HG02610 (cell line): ENCODE data around the gene ARSB.

ENCODE experiments used
- ATAC-seq: cut with Tn5 transposase; IDR thresholded peaks from one replicate; pipeline ENCODE4 v1.9.1; 2021; ENCODE audit warnings: mild to moderate bottlenecking, moderate library complexity; ENCODE audit not compliant: unreplicated experiment

Gene ARSB

DNA sequence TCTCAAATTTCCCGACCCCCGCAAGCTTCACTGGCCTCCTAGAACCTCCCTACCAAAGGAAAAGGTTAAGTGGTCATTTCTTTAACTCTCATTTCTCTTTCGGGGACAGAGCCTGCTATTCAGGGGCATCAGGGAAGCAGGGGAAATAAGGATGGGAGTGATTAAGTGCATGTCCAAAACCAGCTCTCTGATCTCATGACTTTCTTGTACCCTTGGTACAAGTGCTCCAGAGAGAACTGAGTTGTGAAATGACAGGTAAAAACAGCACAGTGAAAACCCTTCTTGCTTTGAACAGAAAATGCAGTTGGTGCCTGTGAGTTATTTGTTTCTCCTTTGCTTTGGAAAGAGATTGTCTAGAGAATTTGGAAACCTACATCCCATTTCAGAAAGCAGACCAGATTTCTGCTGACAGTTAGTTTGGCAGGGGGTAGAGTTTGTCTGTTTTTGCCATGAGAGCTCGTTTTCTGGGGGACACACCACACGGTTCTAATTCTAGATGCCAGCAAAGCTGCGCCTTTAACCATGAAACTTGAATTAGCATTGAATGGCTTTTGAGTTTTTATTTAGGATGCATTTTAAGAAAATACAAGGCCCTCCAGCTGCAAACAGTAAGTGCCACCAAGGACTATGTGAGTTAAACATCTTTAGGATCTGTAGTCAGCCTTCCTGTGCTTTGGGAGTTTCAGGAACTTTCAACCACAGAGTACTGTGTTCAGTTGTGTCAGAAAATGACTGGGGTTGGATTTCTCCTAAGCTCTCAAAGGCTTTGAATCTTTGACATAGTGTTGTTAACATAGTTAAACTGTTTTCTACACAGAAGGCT is 174.8 kb downstream of the ARSB start:
- no peak for ATAC-seq

DNA sequence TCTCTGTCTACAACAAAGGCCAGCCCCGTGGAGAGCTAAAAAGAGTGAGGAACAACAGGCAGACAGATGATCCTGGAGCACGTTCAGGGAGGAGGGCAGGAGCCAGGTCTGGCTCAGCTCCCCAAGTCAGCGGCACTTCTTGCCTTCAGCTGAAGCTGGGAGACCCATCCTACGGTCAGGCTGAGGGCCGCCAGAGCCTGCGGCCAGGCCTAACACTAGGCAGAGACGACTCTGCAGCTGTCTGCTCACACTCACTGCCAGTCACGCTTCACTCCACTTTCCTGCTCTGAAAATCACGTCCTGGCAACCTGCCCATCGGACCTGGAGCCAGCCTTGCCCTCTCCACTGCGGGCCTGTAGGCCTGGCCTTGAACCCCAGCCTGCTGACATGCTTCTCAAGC is 175.7 kb downstream of the ARSB start:
- no peak for ATAC-seq

DNA sequence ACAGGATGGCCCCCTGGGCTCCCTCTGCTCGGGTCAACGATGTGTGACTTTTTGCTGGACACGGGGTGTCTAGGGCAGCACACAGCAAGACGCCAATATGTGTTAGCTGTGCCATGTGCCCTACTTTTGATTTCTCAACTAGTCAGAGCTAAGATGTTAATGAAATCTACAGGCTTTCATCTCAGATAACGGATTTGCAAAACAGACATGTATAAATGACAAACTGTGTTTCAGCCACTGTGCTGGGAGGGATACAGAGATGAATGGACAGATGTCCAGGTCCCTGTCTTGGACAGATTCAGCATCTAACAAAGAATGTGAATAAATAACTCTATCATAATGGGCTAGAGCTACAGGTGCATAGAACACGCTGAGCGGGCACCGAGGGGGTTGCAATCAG is 176.3 kb downstream of the ARSB start:
- ATAC-seq, result no peak

DNA sequence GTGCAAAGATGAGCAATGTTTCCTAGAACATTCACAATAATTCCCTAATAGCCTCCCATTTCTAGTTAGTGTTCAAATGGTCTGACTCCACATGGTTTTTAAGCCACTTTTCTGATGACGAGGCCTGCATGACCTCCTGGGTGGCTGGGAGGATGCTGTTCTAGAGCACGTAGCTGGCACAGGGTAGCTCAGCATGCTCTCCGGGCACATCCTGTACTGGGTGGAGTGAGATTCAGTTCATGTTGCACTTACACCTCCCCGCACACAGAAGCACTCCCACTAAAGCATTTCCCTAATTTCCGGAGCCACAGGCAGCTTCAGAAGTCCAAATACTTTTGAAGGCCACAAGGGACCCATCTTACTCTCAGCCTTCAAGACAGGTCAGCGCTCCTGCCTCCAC is 176.7 kb downstream of the ARSB start:
- ATAC-seq, result no peak

DNA sequence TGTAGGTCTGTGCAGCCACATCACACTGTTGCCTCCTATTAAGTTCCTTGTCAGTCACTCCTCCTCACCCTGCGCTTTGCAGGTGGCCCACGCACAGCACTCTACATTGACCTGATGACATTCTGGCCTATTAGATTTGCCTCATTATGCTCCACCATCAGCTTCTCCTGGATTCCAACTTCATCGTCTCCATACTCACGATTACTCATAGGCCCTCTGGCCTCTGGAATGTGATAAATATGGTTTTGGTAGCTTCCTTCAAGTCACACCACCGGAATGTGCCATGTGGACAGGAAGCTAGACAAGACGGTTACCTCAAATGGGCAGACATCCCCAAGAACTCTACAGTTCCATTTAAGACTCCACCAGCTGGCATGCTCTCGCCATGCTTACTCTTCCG is 178.6 kb downstream of the ARSB start:
- no peak for ATAC-seq

DNA sequence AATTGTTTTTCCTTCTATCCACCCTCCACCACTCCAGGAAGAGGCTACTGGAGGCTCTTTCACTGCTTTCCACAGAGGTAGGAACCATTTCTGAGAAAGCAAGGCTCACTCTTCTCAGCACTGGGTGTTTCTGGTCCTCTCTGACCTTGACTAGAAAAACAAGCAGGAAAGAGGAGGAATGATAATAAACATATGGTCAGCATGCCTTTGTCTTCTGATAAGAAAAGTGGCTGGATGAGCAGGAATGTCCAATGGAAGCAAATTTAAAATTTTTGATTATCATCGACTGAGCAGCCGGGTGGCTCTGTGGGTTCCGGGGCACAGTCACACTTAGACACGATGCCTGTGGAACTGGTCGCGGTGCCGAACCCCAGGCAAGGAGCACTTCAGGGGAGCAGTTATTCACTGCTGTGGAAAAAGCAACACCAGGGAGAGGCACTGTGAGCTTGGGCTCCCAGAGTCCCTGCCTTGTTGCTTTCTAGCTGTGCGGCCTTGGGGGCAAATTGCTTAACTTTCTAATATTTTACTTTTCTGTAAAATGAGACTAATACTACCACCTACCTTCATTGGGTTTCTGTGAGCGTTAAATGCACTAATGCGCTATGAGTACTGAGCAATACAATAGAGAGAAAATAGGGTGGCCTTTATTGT is 179.5 kb downstream of the ARSB start:
- no peak for ATAC-seq

DNA sequence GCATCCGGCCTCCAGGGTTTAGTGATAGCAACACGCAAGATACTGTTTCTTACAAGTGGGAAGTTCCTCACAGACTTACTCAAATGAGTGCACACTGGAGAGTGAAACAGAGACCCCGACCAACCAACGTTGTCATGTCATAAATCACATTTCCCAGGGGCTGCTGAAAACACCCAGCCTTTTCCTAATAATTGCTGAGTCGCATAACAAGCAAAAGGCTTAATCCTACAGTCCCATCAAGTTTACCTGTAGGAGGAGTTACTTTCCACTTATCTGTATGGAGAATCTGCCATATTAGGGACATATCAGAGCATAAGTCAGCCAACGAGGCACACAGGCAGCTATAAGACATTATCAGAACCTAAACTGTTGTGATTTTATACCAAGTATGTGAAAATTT is 180.1 kb downstream of the ARSB start:
- ATAC-seq, result no peak

GRCh38 chr5:78803941-78804340 is 181.2 kb downstream of the ARSB start:
- no peak for ATAC-seq

GRCh38 chr5:78803353-78803752 is 181.8 kb downstream of the ARSB start:
- no peak for ATAC-seq

- no peak for ATAC-seq
These were observed 183.7 kb downstream of the ARSB start for GRCh38 chr5:78801413-78801812.

DNA sequence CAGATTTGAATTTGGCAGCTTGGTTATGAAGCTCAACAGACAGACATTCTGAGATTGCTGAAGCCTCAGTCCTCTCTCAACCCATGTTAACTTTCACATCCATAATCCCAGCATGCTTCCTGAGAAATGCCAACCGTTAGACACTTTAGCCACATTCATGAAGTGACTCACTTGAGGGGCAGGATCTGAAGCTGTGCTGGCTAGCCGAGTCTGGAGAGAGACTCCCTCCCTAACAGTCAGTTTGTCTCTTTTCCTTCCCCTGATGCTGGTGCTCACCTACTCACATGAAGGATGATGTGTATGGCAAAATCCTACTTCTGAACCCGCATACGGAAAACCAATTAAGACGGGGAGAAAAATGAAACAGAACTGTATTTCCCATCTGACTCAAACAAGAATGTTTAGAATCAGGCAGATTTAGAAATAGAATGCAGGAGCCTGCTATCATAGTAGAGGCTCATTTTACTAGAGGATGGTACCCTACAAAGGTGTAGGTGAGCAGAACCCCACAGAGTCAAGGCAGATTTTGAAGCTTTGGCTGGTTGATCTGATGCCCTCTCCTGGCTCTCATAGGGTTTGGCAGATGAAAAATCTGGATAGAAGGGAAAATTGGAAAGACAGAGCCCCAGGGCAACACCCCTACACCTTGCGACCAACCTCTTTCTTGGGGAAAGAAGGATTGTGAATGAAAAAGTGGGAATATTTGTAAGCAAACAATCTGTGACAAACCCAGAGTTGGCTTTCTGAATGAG is 185.7 kb downstream of the ARSB start:
- ATAC-seq, result no peak

DNA sequence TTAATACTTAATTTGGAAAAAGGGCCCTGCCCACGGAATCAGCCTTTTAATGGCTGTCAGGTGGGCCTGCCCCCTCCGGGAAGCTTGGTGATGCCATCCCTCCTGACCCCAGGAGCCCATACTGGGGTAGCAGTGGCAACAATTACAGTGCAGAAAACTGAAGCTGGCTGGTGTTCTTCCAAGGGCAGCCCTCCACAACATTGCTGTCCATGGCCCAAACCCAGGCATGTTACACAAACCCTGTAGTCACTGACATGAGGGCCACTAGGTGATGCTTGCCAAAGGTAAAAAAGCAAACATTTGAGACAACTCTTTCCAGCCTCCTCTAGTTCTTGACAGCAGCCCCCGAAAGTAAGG is 186.5 kb downstream of the ARSB start:
- no peak for ATAC-seq

- ATAC-seq, result no peak
These were observed 187.0 kb downstream of the ARSB start for GRCh38 chr5:78797936-78798672.

GRCh38 chr5:78795757-78796156 is 189.4 kb downstream of the ARSB start:
- ATAC-seq, result no peak

DNA sequence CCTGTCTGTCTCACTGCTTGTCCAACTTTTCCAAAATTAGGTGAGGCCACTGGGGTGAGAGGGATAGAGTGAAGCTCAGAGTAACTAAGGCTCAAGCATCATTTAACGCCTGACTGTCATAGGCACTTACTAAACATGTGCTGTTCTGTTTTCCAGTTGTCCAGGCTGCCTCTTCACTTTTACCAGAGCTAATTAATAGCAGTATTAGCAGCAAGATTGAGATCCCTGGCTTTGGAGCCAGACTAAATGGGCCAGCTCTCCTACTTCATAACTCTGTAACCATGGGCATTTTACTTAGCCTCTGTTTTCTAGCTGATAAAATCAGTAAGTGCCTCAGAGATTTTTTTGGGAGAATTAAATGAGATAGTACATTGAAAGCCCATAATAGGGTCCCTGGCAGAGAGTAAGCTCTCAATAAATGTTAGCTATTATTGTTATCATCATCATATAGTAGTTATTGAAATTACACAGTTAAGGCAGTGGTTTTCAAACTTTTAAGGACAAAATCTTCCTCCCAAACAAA is 190.4 kb downstream of the ARSB start:
- ATAC-seq, result no peak

GRCh38 chr5:78793907-78794662 is 191.0 kb downstream of the ARSB start:
- ATAC-seq, result no peak

- peak; percentile 70 for ATAC-seq
These were observed 192.6 kb downstream of the ARSB start for GRCh38 chr5:78792345-78793055.

GRCh38 chr5:78791501-78792100 is 193.5 kb downstream of the ARSB start:
- no peak for ATAC-seq

GRCh38 chr5:78787783-78788182 is 197.3 kb downstream of the ARSB start:
- ATAC-seq, result no peak
